IPS-NIHi7 (cell line): ENCODE data around the gene DNAJB13.

Experiments used
- DNase-seq: peaks from one replicate; pipeline ENCODE4 v3.0.0; 2012; ENCODE audit warnings: mixed read lengths; ENCODE audit errors: extremely low spot score

DNAJB13 gene

DNA sequence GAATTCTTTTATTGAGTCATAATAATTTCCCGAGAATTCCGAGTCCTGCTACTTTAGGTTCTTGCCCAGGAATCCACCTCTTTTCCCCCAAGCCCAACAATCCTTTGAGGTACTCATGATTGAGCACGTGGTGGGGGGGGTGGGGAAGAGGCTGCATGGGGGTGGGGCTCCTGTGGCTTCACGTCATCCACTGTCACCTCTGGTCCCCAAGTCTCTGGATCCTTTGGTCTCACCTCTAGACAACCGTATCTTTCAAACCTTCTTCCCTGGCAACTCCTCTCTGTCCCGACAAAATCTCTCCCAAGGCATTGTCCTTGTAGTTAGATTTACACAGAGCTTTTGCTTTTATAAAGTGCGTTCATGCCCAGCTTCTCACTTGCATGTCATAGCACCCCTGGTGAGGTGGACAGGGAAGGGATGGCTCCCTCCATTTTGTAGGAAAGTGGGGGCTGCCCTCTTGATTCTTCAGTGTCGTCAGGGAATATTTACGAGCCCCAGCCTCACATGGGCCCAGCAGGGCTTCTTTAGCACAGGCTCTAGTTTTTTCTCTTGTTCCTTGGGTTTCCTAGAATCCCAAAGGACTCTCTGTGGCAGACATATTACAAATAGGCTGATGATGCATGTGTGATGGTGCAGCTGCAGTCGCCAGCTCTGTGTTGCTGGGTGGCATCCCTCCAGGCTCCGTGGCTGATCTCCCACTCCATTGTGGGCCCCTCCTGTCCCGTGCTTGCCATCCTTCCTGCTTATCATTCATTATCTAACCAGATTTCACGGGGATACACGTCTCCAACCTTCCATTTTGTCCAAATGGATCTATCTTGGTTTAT, 49.7 kb downstream of the DNAJB13 start:
- no peak for DNase-seq

DNA sequence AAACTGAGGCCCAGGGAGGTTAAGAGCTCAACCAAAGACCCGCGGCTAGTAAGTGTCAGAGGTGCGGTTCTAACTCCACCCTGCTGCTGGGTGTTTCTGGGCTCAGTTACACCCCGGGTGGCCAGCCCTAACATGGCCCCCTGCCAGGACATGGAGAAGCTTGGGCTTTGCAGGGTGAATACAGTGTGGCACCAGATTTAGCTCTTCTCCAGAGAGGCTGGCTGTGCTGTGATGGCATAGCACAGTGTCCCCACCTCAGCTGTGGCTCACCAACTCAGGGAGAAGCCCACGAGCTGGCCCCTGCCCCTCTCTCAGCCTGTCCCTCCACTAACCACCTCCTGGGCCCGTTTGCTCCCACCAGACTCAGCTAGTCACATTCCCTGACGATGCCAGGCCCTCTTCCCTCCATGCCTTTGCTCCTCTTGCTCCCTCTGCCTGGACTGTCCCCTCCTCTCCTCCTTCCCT, 51.0 kb downstream of the DNAJB13 start:
- DNase-seq: no peak

DNA sequence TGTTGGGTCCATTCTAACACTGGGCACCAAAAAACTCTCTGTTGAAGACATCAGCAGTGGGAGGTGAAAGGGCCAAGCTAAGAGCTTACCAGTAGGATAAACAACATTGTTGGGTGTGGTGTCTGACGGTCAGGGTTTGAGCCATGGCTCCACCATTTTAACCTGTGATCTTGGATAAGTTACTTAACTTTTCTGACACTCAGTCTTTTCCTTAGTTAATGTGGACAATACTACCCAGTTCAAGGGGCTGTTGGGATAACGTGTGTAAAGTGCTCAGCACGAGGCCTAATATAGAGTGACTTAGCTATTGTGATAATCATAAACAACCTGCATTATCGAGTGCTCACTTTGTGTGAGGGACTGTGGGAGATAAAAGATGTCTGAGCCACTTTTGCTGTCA, 52.0 kb downstream of the DNAJB13 start:
- DNase-seq: no peak

- DNase-seq: no peak
Measured at GRCh38 chr11:74004046-74004695, 53.3 kb downstream of the DNAJB13 start.

- DNase-seq: no peak
Measured at GRCh38 chr11:74004759-74005615, 54.2 kb downstream of the DNAJB13 start.

- DNase-seq: no peak
Measured at GRCh38 chr11:74005721-74006517, 55.1 kb downstream of the DNAJB13 start.

- DNase-seq: no peak
Measured at GRCh38 chr11:74006743-74007304, 56.0 kb downstream of the DNAJB13 start.

GRCh38 chr11:74007691-74008372, 57.0 kb downstream of the DNAJB13 start:
- DNase-seq: no peak

DNA sequence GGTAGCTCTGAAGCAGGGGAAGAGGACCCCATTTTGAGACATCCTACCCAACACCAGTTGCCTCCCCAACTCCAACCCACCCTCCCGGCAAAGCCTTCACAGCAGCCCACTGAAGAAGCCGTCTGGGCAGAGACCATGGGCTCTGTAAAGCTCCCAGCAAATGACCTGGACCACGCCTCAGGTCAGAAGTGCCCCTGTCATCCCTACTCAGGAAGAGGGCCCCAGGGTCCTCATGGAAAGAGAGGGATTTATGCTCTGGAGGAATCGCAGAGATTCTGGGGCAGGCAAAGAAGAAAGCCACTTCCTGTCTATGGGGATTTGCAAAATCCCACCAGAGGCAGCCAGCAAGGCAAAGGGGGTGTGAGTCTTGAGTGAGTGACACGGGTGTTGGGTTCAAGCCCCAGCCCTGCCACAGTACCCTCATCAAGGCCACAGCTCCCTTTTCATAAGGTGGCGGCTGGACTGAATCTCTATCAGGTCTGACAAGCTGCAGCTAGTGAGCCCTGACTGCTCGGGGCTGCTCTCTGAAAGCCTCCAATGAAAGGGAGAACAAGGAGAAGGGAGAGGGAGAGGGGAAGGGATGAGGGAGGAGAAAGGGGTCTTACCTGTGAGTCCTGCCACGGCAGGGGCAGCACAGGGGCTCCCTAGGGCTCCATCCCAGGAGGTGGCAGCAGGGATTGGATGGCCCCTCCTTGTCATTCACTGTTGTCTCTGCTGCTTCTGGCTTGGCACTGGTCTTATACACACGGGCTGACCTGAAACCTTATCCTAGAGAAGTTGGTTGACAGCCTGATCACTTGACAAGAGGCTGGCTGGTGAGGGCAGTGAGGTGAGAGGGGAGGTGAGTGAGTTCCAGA, 57.8 kb downstream of the DNAJB13 start, which contains the start of gene UCP3:
UCP3 (minus strand) TSS at position 713 of the 857 bp plus-strand sequence. CDS start 2,043 bp downstream, outside the sequence.
- DNase-seq: no peak

GRCh38 chr11:74009230-74009547, 58.4 kb downstream of the DNAJB13 start:
- DNase-seq: no peak

- DNase-seq: no peak
Measured at GRCh38 chr11:74009675-74010305, 59.0 kb downstream of the DNAJB13 start.

GRCh38 chr11:74010306-74011300, 59.8 kb downstream of the DNAJB13 start:
- DNase-seq: no peak

DNA sequence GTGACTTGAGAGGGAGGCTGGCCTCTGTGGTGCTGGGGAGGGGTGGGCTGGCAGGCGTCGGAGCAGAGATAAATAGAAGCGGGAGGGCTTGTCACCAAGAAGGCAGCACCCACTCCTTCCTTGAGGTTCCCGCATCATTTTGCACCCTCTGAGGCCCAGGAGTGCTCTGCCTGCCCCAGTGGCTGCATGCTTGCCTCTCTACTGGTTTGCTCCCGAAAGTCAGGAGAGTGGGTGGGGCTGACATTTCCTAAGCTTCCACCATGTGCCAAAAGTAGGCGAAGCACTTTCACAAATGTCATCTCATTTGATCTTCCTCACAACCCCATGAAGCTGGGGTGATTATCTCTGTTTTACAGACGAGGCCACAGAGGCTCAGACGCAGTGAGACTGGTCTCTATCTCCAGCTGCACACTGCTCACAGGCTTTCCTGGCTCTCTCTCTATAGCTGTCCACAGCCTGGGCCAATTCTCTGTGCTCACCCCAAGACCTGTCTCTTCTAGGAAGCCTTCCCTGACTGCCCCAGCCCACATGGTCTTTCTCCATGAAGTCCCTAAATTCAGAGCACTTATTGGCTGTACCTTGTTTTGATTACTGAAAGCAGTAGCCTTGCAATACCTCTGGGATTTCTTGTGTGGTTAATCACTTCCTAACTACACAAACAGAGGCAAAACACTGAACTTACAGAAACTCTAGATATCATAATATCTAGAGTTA, 60.7 kb downstream of the DNAJB13 start:
- no peak for DNase-seq

DNA sequence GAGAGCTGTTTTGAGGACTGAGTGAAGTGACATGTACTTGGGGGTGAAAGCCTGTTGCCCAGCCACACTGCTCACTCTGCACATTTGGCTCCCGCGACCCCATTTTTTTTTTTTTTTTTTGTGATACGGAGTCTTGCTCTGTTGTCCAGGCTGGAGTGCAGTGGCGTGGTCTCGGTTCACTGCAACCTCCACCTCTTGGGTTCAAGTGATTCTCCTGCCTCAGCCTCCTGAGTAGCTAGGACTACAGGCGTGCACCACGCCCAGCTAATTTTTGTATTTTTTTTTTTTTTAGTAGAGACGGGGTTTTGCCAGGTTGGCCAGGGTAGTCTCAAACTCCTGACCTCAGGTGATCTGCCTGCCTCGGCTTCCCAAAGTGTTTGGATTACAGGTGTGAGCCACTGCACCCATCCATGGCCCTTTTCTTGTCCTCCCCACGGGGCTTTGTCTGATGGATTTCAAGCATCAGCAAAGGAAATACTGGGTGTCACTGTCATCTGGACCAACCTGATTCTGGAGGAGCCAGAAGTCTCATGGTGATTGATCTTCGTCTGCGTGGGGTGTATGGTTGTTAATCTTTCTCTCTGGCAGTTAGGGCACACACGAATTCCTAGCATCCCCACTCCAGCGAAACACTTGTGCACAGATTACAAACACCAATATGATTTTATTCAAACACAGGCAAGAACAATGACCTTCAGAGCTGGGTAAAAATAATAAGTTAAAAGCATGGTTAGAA, 61.4 kb downstream of the DNAJB13 start:
- no peak for DNase-seq

GRCh38 chr11:74013141-74013540, 62.3 kb downstream of the DNAJB13 start:
- DNase-seq: no peak

- DNase-seq: no peak
Measured at GRCh38 chr11:74014880-74015279, 64.1 kb downstream of the DNAJB13 start.
